HFF-Myc (cell line): ENCODE measurements around the gene PGAM1.
A peak's percentile ranks its signal among the peaks of the same experiment; 100 is the strongest.
"Not testable (repeated sequence)": the region's sequence is repeated elsewhere in the genome, so short reads cannot be mapped to it uniquely, and the experiment has no call there.

Experiments
- DNase-seq: peaks from one replicate; pipeline ENCODE4 v3.0.0-alpha.2; 2011; ENCODE audit warnings: low read depth; ENCODE audit errors: extremely low read depth
- H3K4me3 ChIP-seq: replicated peaks from 2 replicates; pipeline ENCODE4 v1.5.1; 2011; ENCODE audit warnings: low read depth, mild to moderate bottlenecking, control low read depth, low read length
- CTCF ChIP-seq: IDR thresholded peaks from 2 replicates; pipeline ENCODE4 v1.5.1; 2012; ENCODE audit warnings: mild to moderate bottlenecking, low read depth, low read length, control low read depth; ENCODE audit errors: missing control alignments

Gene PGAM1

DNA sequence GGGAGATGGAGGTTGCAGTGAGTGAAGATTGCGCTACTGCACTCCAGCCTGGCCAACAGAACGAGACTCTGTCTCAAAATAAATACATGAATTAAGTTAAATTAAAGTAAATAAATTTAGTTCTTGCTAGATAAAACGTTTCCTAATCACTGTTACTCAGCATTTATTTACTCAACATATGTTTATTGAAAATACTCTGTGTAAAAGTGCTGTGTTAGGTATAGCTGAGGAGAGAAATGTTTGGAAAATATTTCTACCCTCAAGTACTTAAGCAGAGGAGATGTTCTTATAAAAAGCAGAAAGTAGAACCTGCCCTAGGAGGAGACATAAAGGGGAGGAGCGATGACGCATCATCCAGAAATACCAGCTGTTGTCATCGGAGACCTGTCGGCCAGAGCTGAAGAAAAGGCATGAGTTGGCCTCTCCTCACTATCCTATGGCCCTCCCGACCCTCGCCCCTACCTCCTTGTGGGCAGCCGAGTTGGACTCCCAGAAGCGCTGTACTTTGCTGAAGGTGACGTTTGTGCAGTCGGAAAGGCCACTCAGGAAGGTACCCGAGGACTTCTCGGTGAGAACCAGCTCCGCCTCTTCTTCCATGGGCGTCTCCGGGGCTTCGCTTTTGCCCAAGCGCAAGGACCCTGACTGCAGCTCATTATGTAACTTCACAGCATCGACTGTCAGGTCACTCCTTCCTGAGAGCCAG, 26.0 kb upstream of the PGAM1 start:
- no peak for TF ChIP-seq CTCF
- no peak for DNase-seq
- H3K4me3 ChIP-seq = peak overlapping the region; percentile 73

- H3K4me3 ChIP-seq = peak within 1 kb of the TSS; percentile 73
- no peak for TF ChIP-seq CTCF
- DNase-seq = peak; percentile 99
These were observed 25.1 kb upstream of the PGAM1 start, which contains the start of gene RRP12 for GRCh38 chr10:97400665-97401454. TSS of gene RRP12 (minus strand) at chr10:97401340. CDS start at chr10:97401231, 109 bp downstream.

DNA sequence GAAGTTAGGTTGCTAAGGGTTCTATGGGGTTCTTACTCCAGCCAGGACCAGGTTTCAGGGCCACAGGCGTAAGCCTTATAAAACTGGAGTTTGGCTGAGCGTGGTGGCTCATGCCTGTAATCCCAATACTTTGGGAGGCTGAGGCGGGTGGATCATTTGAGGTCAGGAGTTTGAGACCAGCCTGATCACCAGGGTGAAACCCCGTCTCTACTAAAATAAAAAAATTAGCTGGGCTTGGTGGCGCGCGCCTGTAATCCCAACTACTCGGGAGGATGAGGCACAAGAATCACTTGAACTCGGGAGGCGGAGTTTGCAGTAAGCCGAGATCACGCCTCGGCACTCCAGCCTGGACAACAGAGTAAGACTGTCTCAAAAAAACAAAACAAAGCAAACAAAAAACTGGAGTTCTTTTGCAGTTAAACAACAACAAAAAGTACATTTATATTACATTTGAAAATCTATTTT, 24.5 kb upstream of the PGAM1 start:
- TF ChIP-seq CTCF = no peak
- peak overlapping the region; percentile 73 for H3K4me3 ChIP-seq
- DNase-seq = no peak

DNA sequence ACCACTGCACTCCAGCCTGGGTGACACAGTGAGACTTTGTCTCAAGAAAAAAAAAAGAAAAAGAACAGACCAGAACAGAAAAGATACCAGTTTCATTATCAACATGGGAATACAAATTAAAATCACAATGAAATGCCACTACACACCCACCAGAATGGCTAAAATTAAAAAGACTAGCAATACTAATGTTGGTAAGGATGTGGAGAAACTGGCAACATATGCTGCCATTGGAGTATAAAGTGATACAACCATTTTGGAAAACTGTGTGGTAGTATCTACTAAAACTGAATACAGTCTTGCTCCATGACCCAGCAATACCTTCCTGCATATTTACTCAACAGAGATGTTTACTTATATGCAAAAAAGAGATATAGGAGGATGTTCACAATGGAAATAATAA, 21.9 kb upstream of the PGAM1 start:
- no peak for DNase-seq
- TF ChIP-seq CTCF = no peak
- no peak overlapping the region for H3K4me3 ChIP-seq

DNA sequence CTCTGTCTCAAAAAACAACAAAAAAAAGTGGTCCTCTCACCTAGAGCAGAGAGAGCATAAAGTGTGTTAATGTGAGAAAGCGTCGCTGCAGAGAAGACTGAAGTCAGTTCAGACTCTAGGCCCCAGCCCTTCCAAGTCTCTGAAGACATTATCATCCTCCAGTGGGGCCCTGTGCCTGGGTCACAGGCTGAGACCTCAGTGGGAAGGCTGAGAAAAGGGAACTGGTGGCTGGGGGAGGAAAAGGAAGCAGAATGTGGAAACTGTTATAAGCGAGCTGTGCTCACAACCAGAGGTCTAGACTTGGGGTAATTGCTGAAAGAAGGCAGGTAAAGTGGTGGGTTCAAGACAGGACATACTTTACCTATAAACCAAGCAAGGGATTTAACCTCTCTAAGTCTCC, 19.9 kb upstream of the PGAM1 start:
- no peak for DNase-seq
- no peak overlapping the region for H3K4me3 ChIP-seq
- TF ChIP-seq CTCF = no peak

DNA sequence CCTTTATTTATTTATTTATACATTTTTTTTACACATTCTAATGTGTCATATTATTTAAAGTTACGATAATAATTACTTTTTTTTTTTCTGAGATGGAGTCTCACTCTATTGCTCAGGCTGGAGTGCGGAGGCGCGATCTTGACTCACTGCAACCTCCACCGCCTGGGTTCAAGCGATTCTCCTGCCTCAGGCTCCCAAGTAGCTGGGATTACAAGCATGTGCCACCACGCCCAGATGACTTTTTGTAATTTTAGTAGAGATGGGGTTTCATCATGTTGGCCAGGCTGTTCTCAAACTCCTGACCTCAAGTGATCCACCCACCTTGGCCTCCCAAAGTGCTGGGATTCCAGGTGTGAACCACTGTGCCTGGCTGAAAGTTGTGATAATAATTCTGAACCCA, 19.5 kb upstream of the PGAM1 start:
- not testable (repeated sequence) for DNase-seq, H3K4me3 ChIP-seq

GRCh38 chr10:97407211-97407951, 18.6 kb upstream of the PGAM1 start:
- TF ChIP-seq CTCF = peak; percentile 85
- no peak overlapping the region for H3K4me3 ChIP-seq
- DNase-seq = peak; percentile 75
